Activated CD4-positive, CD25-positive, alpha-beta regulatory T cell treated with anti-CD3 and anti-CD28 coated beads, Interleukin-2, amount 50 U/mL, for 16 hours (primary cell): ENCODE data around the gene CD55.
"Not testable (repeated sequence)": the region's sequence is repeated elsewhere in the genome, so short reads cannot be mapped to it uniquely, and the experiment has no call there.

ENCODE experiments used
- DNase-seq: peaks from one replicate; pipeline ENCODE4 v3.0.0-alpha.2; 2020; ENCODE audit warnings: low read depth, low spot score

CD55 gene

GRCh38 chr1:207305489-207305873 lies 16.0 kb upstream of the CD55 start:
- DNase-seq, result no peak

DNA sequence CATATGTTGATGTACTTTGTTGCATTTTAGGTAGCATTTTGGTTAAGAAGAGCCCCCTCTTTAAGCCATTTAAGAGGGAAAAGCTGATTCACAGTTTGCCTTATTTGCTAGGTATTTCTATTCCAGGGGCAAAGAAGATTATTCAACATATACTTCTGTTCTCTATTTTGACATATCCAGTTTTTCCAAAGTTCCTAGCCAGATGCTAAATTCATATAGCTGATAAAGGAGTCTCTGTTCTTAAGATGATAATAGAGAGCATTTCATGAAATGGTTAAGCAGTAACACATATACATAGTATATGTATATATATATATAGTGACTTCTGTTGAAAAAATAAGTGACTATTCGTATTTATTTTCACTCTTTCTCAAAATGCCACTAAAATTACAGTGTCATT lies 15.5 kb upstream of the CD55 start:
- DNase-seq, result no peak

DNA sequence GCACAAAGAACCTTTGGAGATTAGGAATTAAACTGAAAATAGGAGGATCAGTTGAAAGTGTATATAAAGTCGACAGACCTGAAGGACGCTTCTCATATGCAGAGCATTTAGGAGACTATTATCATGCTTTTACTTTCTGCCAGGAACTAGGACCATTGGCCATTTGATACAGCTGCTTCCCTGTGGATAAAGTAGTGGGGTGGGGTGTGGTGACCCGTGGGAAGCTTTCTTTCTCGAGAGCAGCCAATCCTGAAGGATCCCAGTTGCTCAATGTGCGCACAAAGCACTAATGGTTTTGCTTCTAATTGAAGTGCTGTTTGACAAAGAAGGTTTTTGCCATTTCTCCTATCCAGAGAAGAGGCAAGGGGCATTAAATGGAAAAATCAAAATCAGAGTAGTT lies 14.9 kb upstream of the CD55 start:
- no peak for DNase-seq

DNA sequence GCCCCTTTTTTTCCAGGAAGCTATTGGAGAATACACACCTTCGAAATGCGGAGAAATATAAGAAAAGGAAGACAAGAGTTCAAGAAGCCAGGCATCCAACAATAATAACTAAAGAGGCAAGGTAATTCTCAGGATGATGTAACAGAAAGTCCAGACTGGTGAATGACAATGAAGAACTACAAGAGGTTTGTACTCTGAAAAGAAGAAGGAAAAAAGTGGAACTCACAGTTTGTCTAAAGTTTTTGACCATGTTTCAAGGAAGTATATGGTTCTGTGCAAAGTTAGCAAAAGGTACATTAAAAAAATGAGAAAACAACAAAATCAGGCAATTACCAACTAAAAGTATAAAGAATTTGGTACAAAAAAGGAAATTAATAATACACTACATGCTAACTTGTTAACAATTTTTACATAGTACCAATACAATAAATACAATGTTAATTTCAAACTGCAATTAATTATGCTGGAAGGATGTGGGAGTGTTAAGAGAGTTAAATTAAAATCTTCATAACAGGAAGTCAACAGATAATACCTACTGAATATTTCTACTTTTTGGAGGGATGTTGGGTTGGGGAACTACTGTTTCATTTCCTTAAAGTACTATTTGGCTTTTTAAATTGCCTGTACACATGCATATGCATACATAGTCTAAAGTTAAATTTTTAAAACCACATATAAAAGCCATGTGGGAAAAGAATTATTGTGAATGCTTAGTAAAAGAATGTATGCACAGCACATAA lies 12.9 kb upstream of the CD55 start:
- DNase-seq, result no peak

- no peak for DNase-seq
Measured at GRCh38 chr1:207309745-207310273, 11.7 kb upstream of the CD55 start.

GRCh38 chr1:207311888-207312603 lies 9.4 kb upstream of the CD55 start:
- DNase-seq, result no peak

- no peak for DNase-seq
Measured at GRCh38 chr1:207312604-207312920, 8.9 kb upstream of the CD55 start.

- no peak for DNase-seq
Measured at GRCh38 chr1:207313131-207313530, 8.3 kb upstream of the CD55 start.

- DNase-seq, result no peak
Measured at GRCh38 chr1:207314816-207315215, 6.7 kb upstream of the CD55 start.

GRCh38 chr1:207315435-207315834 lies 6.0 kb upstream of the CD55 start:
- DNase-seq, result no peak

- DNase-seq, result no peak
Measured at GRCh38 chr1:207316141-207316540, 5.3 kb upstream of the CD55 start.

GRCh38 chr1:207316622-207317391 lies 4.7 kb upstream of the CD55 start:
- DNase-seq, result no peak

- no peak for DNase-seq
Measured at GRCh38 chr1:207317561-207317960, 3.9 kb upstream of the CD55 start.

DNA sequence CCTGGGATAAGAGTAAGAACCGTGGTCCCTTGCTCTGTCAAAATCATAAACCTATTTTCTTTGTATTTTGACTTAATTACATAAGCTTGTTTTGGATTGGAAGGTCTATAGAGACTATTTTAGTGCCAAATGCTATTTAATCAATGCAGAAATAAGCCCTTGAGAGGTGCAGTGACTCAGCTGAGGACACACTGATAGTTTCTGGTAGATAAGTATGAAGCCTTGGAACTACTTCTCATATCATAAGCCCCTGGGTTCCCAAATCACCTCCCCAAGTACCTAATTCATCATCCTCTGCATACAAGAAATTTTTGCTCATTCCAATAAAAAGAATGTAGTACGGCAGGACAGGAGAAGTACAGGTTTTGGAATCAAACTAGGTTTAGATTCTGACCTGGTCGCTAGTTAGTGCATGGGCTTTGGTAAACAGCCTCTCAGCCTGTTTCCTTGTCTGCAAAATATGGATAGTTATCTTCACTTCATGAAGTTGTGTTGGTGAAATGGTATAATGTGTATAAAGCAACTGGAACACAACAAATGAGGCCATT lies 3.3 kb upstream of the CD55 start:
- no peak for DNase-seq

DNA sequence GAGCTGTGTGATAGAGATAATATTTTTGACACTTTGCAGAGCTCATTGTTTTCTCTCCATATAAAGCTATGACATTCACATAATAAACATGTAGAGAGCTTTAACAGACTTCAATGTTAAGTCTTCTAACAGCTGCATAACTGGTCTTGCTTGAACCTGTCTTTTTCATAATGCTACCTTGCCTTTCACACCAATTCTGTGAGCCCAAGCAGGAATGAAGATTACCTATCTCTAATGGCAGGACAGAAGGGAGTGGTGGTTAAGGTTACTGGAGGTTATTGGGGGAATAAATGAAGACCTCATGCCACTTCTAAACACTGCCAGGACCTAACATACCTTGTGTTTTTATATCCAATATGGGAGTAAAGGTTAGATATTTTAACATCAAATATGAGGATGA lies 2.3 kb upstream of the CD55 start:
- DNase-seq, result no peak

- not testable (repeated sequence) for DNase-seq
Measured at GRCh38 chr1:207320105-207320504, 1.4 kb upstream of the CD55 start.

DNA sequence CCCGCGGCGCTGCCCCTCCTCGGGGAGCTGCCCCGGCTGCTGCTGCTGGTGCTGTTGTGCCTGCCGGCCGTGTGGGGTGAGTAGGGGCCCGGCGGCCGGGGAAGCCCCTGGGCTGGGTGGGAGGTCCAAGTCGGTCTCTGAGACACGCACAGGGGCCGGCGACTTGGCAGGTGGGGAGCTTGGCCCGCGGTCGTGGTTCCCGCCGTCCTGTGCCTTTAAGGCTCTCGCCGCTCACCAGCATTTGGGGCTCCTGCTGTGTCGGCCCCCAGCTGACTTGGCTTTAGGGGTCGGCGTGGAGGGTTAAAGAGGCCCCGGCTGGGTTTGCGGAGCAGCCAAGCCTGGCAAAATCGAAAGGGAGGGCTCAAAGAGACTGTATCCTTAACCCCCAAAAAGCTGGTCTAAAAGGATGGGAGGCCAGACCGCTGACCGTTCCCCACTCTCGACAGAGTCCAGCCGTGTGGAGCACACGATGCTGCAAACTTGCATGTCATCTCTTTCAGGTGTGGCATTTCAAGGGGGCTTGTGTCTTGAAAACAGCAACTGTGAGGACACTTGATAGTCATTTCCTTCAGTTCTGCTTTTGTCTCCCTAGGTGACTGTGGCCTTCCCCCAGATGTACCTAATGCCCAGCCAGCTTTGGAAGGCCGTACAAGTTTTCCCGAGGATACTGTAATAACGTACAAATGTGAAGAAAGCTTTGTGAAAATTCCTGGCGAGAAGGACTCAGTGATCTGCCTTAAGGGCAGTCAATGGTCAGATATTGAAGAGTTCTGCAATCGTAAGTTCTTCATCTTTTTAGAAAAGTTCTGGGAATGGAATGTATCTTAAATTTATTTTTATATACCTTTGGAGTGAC lies 540 bp downstream of the CD55 start:
- DNase-seq, result no peak

- no peak for DNase-seq
Measured at GRCh38 chr1:207323425-207324225, 2.1 kb downstream of the CD55 start.

GRCh38 chr1:207328004-207328403 lies 6.5 kb downstream of the CD55 start:
- DNase-seq, result no peak

DNA sequence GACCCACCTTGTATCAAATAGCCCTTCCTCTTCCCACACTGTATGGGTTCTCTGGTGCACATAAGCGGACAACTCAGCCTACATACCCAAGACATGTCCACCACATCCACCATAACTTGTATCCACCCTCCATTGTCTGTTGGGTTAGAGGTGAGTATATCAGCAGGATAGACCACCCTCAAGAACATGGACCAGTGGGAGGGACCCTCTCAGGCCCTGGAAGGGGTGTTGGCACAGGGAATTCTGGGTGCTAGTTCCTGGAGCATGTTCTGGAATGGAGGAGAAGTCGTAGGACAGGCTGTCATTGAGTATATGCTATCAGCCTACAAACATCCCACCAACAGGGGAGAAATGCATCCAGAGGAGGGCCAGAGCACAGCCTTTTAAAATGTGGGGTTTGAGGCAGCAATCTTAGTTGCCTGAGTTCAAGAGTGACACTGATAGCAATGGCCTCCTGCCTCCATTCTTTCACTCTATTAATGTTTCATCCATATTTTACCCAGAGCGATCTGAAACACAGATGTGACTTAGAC lies 7.5 kb downstream of the CD55 start:
- DNase-seq, result no peak
